Stimulated activated CD4-positive, alpha-beta T cell treated with anti-CD3 and anti-CD28 coated beads, TNF-alpha, amount 100 ng/mL, for 48 hours (primary cell): ENCODE data around the gene KLRC3.
"Not testable (repeated sequence)": the region's sequence is repeated elsewhere in the genome, so short reads cannot be mapped to it uniquely, and the experiment has no call there.

Experiments used
- DNase-seq, 3 donors: peaks; one replicate each; pipeline ENCODE4 v3.0.0-alpha.2; 2020; ENCODE audit warnings: low read depth in 3 of 3

The KLRC3 gene

DNA sequence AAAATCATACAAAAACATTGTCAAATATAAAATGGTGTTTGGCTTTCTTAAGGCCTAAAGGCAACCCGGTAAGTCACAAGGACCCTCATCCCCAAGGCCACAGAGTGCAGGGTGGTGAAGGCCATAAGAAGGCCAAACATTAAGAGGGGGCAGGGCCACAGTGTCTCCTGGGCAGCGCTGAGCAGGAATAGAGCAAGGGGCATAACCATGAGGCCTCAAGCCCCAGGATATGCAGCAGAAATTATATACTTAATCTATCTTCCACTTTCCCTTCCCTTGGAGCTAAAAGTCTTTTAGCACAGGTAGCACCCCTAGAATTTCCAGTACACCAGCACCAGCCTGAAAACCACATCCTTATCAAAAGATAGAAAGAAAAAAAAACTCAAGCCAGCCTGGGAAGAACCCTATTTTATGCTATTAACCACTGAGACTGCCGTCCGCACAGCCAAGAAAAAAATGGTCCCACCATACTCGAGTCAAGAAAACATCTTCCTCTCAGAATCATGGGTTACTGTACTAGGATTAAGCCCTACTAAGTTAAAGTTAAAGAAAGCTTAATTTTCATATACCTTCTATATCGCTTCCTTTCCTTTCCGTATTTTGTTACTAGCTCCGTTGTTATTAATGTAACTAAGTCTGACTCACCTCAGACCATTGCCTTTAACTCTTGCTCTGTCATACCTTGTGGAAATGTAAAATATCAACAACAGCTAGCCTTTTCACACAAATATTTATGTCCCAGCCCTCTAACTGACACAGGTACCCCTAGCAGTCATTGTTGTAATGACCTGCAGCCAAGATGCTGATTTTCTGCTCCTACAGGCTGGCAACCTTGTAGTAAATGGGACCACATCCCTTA is 50.6 kb downstream of the KLRC3 start:
- no peak for DNase-seq

DNA sequence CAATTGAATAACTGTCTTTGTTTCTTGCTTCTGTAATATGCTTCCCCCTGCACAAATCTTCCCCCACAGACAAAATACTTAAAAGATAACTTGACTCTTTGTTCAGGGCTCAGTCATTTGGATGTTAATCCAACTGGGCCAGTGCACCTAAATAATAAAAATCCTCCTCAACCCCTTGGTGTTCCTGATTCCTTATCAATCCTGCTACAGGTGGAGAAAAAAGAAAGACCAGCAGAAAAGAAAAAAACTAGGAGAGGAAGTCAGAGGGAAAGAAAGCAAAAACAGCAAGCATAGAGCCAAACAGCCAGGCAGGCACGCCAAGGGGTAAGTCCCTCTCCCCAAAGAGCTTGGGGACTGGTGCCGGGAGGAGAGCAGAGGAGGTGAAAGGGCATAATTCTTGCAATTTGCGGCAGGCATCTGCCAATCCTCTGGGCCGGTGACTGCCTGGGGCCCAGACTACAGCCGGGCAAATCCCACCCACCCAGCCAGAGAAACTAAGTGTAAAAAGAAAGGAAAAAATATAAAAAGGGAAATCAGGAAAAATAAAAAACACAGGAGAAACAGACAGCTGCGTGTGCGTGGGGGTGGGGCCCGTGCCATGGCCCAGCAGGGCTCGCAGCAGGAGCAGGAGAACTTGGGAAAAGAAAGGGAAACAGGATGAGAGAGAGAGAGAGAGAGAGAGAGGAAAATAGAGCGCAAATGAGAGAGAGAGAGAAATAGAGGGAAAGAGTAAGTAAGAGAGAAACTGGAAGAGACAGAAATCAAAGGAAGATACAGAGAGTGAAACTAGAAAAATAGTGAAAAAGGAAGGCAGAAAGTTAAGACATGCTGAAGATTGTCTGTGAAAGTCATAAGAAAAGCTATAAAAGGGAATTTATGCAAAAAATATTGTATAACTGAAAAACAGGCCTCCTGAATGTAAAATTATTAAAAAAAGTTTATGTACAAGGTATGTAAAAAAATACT is 51.9 kb downstream of the KLRC3 start:
- no peak for DNase-seq

DNA sequence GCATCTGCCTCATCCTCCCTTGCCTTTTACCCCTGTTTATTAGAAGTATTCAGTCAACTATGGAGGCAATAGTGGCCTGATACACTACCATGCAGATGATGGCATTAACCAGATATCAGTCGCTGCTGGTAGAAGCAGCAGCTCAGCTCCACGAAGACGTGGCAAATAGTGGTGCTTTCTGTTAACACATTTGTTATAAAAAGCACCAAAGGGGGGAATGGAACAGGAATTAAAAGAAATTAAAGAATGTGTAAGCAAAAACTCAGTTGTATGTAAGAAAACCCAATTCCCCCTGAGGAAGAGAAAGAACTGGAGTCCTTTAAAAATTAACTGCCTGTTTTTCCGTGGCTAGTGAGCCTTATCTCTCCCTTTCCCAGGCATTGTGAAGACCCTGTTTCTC is 52.7 kb downstream of the KLRC3 start:
- DNase-seq, result not testable (repeated sequence)

DNA sequence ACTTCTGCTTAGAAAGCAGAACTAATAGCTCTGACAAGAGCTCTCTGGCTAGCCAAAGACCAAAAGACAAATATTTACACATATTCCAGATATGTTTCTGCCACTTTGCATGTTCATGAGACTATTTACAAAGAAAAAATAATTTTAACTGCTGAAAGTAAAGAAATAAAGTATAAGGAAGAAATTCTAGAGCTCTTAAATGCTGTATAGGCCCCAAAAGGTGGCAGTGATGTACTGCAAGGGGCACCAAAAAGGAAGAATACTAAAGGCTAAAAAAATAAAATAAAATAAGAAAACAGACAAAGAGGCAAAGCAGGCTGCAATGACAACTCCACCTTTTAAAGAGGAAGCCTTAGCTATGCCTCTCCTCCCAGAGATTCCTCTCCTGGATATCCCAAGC is 53.5 kb downstream of the KLRC3 start:
- no peak for DNase-seq

DNA sequence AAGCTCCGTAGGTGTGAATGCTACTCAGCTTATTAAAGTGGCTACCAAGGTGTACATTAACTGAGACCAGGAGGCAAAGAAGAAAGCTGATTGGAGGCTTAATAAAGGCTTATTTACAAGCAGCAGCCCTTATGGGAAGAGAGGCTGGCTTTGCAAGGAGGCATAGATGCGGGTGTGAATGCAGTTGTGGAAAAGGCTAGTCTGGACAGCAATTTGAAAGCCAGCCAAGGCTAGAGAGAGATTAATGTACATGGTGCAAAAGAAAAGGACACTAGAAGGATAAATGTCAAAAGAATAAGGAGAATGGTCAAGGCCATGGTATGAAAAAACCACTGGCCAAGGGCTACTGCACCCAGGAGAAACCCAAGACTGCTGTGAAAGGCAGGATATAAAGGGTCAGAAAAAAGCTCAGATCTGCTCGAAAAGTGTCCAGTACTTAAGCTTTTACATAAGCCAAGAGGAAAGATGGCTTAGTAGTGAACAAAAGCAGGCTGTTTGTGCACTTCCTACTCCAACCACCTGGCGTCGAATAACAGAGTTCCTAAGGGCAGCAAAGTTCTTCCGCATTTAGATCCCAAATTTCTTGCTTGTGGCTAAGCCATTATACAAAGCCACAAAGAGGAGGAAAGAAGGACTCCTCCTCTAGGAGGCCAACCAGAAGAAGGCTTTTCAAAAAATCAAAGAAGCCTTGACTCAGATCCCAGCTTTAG is 54.5 kb downstream of the KLRC3 start:
- no peak for DNase-seq

DNA sequence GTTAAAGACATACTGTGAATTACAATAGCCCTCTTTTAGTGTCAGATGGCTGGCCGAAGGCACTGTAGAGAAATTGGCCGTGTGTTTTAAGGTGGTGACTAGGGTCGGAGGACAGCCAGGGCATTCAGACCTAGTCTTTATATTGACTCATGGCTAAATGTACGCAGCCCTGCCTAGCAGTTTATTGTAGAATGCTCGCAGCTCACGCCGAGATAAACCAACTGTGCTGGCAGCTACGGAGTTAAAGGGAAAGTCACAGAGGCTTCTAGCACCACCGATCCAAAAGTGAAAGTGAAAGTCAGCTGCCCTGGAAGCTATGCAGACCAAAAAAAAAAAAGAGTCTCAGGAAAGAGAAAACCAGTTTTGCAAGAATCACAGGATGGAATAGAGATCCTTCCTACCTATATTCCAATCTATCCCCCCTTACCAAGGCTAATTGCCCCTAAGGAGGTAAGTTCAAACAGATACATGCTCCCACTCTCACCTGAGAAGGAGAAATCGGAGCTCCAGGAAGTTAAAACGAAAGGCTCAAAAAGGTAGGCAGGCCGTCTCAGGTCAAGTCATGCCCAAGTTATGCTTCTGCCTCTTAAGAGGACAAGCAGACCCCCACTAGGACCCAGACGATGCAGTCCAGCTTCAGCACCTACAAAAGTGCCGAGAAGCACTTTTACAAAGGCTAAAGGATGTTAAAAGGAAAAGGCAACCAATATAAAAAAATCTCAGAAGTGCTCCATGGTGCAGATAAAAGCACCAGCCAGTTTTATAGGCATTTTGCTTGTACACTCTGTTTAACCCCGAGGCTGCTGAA is 55.4 kb downstream of the KLRC3 start:
- peak in 2 of 3 donors; percentile 36 to 44 for DNase-seq

DNA sequence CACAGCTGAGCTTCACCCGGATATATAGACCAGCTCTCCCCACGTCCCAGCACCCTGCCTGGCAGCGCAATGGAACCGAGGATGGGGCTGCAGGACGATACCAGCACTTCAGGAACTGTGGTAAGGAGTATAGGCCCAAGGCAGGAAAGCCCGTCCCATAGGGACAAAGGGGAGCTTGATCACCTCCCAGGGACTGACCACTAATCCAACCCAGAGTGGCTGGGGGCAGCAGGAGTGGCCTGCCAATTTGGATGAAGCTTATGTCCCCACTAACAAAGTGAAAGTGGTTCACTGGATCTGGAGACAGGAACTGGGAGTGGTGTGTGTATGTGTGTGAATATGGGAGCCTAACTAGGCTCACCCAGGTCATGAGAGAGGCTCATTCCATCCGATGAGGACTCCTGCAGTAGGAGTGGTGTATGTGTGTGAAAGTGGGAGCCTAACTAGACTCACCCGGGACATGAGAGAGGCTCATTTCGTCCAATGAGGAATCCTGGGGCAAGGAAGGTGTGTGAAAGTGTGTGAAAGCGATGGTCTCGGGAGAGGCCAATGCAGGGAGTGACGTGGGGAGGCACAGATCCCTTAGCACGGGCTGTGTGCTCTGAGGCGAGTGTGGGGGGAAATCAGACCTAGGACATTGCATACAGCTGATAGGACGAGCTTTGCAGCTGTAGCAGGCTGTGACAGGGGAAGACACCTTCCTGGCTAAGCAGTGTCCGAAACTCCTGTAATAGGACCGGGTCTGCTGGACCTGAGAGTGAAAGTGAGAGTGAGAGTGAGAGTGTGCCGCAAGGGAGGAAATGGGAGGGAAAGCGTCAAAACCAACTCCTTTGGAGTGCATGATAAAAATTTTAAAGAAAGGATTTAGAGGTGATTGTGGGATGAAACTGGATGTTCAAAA is 56.2 kb downstream of the KLRC3 start:
- no peak for DNase-seq

DNA sequence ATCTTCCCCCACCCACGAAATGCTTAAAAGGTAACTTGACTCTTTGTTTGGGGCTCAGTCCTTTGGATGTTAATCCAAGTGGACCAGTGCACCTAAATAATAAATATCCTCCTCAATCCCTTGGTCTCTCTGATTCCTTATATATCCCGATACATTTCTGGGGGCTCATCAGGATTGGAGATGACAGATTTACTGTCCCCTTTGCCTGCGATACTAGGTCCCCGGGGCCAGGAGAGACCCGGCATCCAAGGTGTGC is 56.8 kb downstream of the KLRC3 start:
- DNase-seq, result no peak

DNA sequence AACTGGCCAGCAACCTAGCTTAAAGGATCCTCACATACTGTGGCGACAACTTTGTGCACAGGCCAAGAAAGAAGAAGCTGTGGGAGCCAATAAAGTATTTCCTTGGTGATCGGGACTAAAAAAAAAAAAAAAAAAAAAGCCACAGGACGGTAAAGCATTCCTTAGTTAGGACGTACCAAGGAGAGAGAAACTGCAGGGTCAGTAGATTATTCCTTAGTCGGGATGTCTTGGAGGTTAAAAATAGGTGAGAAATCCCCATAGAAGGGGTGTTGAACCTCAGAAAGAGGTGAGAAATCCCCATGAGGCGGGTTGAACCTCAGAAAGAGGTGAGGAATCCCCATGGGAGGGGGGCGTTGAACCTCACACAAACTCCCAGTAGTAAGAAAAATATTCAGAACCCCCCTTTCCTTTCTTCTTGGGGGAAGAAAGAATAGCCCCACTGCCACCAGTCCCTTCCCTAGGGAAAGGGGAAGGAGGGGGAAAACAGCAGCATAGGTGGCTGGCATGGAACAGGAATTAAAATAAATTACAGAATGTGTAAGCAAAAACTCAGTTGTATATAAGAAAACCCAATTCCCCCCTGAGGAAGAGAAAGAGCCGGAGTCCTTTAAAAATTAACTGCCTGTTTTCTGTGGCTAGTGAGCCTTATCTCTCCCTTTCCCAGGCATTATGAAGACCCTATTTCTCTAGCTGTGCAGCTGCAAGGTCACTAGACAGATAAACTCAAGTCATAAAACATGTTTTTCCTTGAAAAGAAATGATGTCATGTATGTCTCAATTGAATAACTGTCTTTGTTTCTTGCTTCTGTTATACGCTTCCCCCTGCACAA is 57.4 kb downstream of the KLRC3 start:
- no peak for DNase-seq

DNA sequence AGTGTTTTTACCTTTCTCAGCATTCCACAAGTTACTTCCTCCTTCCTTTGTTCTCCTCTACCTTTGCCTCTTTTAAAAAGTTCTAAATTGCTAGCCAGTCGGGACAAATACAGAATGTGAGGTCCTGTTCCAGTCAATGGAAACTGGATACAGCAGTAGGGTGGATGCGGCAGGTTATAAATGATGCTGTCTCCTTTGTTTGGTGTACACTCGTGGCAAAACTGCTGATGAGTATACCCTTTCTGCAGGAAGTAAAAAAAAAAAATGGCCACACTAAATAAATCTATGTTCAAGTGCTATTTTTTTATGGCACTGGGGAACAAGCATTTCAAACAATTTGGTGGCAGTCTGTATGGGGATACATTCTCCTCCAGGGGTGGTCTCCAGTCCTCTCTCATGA is 58.1 kb downstream of the KLRC3 start:
- no peak for DNase-seq
